Tibial nerve (tissue), 4 donors: Measurements from ENCODE around the gene TCP1.

Experiments
- EP300 ChIP-seq, 2 donors: sonication (generic); formaldehyde crosslinking; IDR thresholded peaks; one replicate each; pipeline ENCODE4 v1.6.1; 2017; ENCODE audit warnings: antibody characterized with exemption in 2 of 2, mild to moderate bottlenecking in 1 of 2
- TF ChIP-seq, protein P1 (sequence below), 5 experiments: fragments of 200-600 bp in 3 of 5; fragments of 450-650 bp in 2 of 5; sonication (generic) in 3 of 5; IDR thresholded peaks; one replicate each; pipeline ENCODE4 v1.5.1; 2016 to 2019; ENCODE audit warnings: antibody characterized with exemption in 5 of 5, mild to moderate bottlenecking in 3 of 5, moderate library complexity in 2 of 5

DNA sequence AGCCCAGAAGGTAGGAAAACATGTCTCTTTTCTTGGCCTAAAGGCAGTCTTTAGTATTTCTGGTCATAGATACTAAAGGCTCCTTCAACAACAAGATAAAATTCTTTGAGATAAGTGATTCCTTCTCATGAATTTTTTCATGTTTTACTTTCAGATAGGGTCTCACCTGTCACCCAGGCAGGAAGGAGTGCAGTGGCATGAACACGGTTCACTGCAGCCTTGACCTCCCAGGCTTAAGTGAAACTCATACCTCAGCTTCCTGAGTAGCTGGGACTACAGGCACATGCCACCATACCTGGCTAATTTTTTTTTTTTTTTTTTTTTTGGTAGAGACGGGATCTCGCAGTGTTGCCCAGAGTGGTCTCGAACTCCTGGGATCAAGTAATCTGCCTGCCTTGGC, 19.7 kb upstream of the TCP1 start:
- TF ChIP-seq, protein P1, sequence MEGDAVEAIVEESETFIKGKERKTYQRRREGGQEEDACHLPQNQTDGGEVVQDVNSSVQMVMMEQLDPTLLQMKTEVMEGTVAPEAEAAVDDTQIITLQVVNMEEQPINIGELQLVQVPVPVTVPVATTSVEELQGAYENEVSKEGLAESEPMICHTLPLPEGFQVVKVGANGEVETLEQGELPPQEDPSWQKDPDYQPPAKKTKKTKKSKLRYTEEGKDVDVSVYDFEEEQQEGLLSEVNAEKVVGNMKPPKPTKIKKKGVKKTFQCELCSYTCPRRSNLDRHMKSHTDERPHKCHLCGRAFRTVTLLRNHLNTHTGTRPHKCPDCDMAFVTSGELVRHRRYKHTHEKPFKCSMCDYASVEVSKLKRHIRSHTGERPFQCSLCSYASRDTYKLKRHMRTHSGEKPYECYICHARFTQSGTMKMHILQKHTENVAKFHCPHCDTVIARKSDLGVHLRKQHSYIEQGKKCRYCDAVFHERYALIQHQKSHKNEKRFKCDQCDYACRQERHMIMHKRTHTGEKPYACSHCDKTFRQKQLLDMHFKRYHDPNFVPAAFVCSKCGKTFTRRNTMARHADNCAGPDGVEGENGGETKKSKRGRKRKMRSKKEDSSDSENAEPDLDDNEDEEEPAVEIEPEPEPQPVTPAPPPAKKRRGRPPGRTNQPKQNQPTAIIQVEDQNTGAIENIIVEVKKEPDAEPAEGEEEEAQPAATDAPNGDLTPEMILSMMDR (IDR thresholded peaks at IDR 0.05): no peak
- no peak for TF ChIP-seq EP300 (IDR thresholded peaks at IDR 0.05)
